Stomach (tissue), 4 donors: ENCODE results near the gene LLGL1.

Experiments used
- CTCF ChIP-seq, 7 experiments: fragments of 450-650 bp in 4 of 7; fragments of 200-600 bp in 3 of 7; sonication (generic) in 3 of 7; IDR thresholded peaks; one replicate each; pipeline ENCODE4 v1.5.1; 2016 to 2019; ENCODE audit warnings: antibody characterized with exemption in 7 of 7, control low read depth in 2 of 7, mild to moderate bottlenecking in 1 of 7
- POLR2A ChIP-seq, 4 donors: fragments of 450-650 bp; IDR thresholded peaks; one replicate each; pipeline ENCODE4 v1.6.1; 2016; ENCODE audit warnings: antibody characterized with exemption in 4 of 4, control low read depth in 2 of 4, mild to moderate bottlenecking in 1 of 4, moderate library complexity in 1 of 4

DNA sequence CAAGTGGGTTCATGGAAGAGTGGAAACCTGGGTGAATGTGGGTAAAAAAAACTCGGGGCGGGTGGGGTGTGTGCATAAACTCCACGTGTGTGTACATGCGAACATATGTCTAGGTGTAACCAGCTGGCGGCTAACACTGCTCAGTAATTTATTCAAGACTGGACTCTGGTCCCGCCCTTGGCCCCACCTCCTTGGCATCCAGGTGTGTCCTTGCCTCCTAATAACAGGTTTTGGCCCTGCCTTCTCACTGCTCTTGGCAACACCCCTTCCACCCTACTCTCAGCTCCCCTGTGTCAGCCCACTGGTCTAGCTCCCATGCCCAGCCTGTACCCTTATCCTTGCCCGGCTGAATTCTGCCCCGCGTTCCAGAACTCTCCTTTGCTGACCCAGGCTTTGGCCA lies 24.8 kb downstream of the LLGL1 start:
- no peak for TF ChIP-seq CTCF (IDR thresholded peaks at IDR 0.05)
- no peak for TF ChIP-seq POLR2A (IDR thresholded peaks at IDR 0.05)
